Lung (tissue), 12 donors: ENCODE measurements around the gene DCHS2. TPM values are rescaled to one million over a fixed set of nuclear protein-coding genes. Genes with fewer than 3 reads are reported as not detected.

Source experiments
- ATAC-seq: fragments of 200-7000 bp; cut with Tn5 transposase; one replicate; pipeline ENCODE4 v1.9.1; 2020; ENCODE audit warnings: moderate number of reproducible peaks; ENCODE audit not compliant: insufficient read depth, low FRiP score
- DNase-seq, 3 donors: peaks; one replicate each; pipeline ENCODE4 v3.0.0-alpha.2; 2013 to 2017
- H3K27ac ChIP-seq, 2 donors: one replicate each; pipeline ENCODE4 v1.5.1; 2013; ENCODE audit warnings: mild to moderate bottlenecking in 2 of 2, moderate library complexity in 2 of 2, control low read depth in 1 of 2, inconsistent platforms in 1 of 2, low read depth in 1 of 2, low read length in 1 of 2
- H3K27me3 ChIP-seq, 3 donors: one replicate each; pipeline ENCODE4 v1.5.1; 2013; ENCODE audit warnings: low read length in 2 of 3; ENCODE audit not compliant: control insufficient read depth in 3 of 3, insufficient read depth in 3 of 3
- H3K36me3 ChIP-seq, 4 donors: one replicate each; pipeline ENCODE4 v1.5.1; 2013; ENCODE audit warnings: low read length in 4 of 4, mild to moderate bottlenecking in 1 of 4, moderate library complexity in 1 of 4; ENCODE audit not compliant: control insufficient read depth in 4 of 4, insufficient read depth in 4 of 4
- H3K4me1 ChIP-seq, 5 donors: one replicate each; pipeline ENCODE4 v1.5.1; 2013; ENCODE audit warnings: low read length in 5 of 5, mild to moderate bottlenecking in 2 of 5, moderate library complexity in 1 of 5; ENCODE audit not compliant: control insufficient read depth in 5 of 5, insufficient read depth in 5 of 5
- H3K4me3 ChIP-seq: one replicate; pipeline ENCODE4 v1.5.1; 2013; ENCODE audit warnings: mild to moderate bottlenecking, control low read depth, moderate library complexity
- H3K9ac ChIP-seq, 2 donors: one replicate each; pipeline ENCODE4 v1.5.1; 2013; ENCODE audit warnings: low read length in 2 of 2, control low read depth in 1 of 2; ENCODE audit not compliant: insufficient read depth in 1 of 2
- H3K9me3 ChIP-seq, 4 donors: one replicate each; pipeline ENCODE4 v1.5.1; 2013; ENCODE audit warnings: low read length in 3 of 4, mild to moderate bottlenecking in 1 of 4, moderate library complexity in 1 of 4; ENCODE audit not compliant: control insufficient read depth in 4 of 4, insufficient read depth in 3 of 4
- CTCF ChIP-seq: IDR thresholded peaks from 2 replicates; pipeline ENCODE4 v1.5.1; 2012; ENCODE audit warnings: mild to moderate bottlenecking; ENCODE audit errors: control extremely low read depth, extremely low read depth
- whole genome bisulfite sequencing, 2 donors: extraction: QIAGEN DNeasy Blood & Tissue Kit; methylation state at CpG; one replicate each; pipeline ENCODE4 v1.1.7; 2013; 5-methylcytosine and 5-hydroxymethylcytosine counted together
- polyA plus RNA-seq, 2 donors: library from polyadenylated mRNA; stranded (reverse); fragments of 200-250 nt; gene quantifications; one replicate each; pipeline ENCODE4 v1.2.1, GENCODE V29; 2013
- total RNA-seq, 2 donors: library from RNA; depleted of rRNA in 1 of 2; stranded (reverse); fragments of >200 nt in 1 of 2; gene quantifications; one replicate each; pipeline ENCODE4 v1.2.1, GENCODE V29; 2014 to 2021
- donor health status: control.
- donor health status: control.
- donor health status: Bipolar disorder and iron deficiency.
- donor health status: healthy.
- donor health status: DM: yes; HTN: yes; CAD: no.

The DCHS2 gene
- total and polyA plus RNA-seq, 4 donors: 0.02 to 13.4 (median 0.53) TPM

- peaks cover 0 to 3% (median 0%) of the 10 kb centered on the region in 5 donors for H3K4me1 ChIP-seq
- DNase-seq (no peak), ATAC-seq (no peak)
- WGBS, 2 donors: 81 to 82% methylated on average over 3 of the region's 3 CpGs
- H3K9ac ChIP-seq: no peak overlapping the region
- no peaks in the 10 kb centered on the region for H3K36me3 ChIP-seq
- no peak for TF ChIP-seq CTCF
- H3K27me3 ChIP-seq: no peaks in the 10 kb centered on the region
- H3K9me3 ChIP-seq: no peaks in the 10 kb centered on the region
- no peak overlapping the region for H3K27ac ChIP-seq
- H3K4me3 ChIP-seq: no peak overlapping the region
These were observed 142.9 kb downstream of the DCHS2 start for GRCh38 chr4:154348657-154349056.

- 68 to 71% methylated on average over 1 of the region's 1 CpG for WGBS, 2 donors
- Histone ChIP-seq H3K4me1 (peaks cover 0 to 3% (median 0%) of the 10 kb centered on the region in 5 donors), H3K4me3 (no peak overlapping the region), H3K9ac (no peak overlapping the region), H3K9me3 (no peaks in the 10 kb centered on the region), H3K36me3 (no peaks in the 10 kb centered on the region), H3K27ac (no peak overlapping the region), H3K27me3 (no peaks in the 10 kb centered on the region)
- TF ChIP-seq CTCF: no peak
- no peak for ATAC-seq
- DNase-seq: no peak
These were observed 146.2 kb downstream of the DCHS2 start for GRCh38 chr4:154345359-154345758.

GRCh38 chr4:154344686-154345085, 146.9 kb downstream of the DCHS2 start:
- Histone ChIP-seq H3K9me3 (no peaks in the 10 kb centered on the region), H3K4me3 (no peak overlapping the region), H3K27ac (no peak overlapping the region), H3K9ac (no peak overlapping the region), H3K36me3 (no peaks in the 10 kb centered on the region), H3K27me3 (no peaks in the 10 kb centered on the region), H3K4me1 (peaks cover 0 to 3% (median 0%) of the 10 kb centered on the region in 5 donors)
- ATAC-seq (no peak), DNase-seq (no peak)
- TF ChIP-seq CTCF: no peak
- 87% methylated on average over 6 of the region's 6 CpGs for WGBS, 2 donors

- ATAC-seq (no peak), DNase-seq (no peak)
- 52 to 76% methylated on average over 3 of the region's 3 CpGs for WGBS, 2 donors
- no peak overlapping the region for H3K27ac ChIP-seq
- no peaks in the 10 kb centered on the region for H3K27me3 ChIP-seq
- H3K4me1 ChIP-seq: peaks cover 0 to 3% (median 0%) of the 10 kb centered on the region in 5 donors
- no peak for TF ChIP-seq CTCF
- H3K4me3 ChIP-seq: no peak overlapping the region
- no peaks in the 10 kb centered on the region for H3K9me3 ChIP-seq
- no peaks in the 10 kb centered on the region for H3K36me3 ChIP-seq
- no peak overlapping the region for H3K9ac ChIP-seq
These were observed 147.9 kb downstream of the DCHS2 start for GRCh38 chr4:154343651-154344050.
